DMS153 treated with DMSO at 0.1 percent for 48 hours (cell line): ENCODE data around the gene CYP4A11.
"Not testable (repeated sequence)": the region's sequence is repeated elsewhere in the genome, so short reads cannot be mapped to it uniquely, and the experiment has no call there.

ENCODE experiments used
- DNase-seq: peaks from one replicate; lab custom pipeline; 2025; ENCODE audit not compliant: unreplicated experiment; lab: John Stamatoyannopoulos, UW

The CYP4A11 gene

DNA sequence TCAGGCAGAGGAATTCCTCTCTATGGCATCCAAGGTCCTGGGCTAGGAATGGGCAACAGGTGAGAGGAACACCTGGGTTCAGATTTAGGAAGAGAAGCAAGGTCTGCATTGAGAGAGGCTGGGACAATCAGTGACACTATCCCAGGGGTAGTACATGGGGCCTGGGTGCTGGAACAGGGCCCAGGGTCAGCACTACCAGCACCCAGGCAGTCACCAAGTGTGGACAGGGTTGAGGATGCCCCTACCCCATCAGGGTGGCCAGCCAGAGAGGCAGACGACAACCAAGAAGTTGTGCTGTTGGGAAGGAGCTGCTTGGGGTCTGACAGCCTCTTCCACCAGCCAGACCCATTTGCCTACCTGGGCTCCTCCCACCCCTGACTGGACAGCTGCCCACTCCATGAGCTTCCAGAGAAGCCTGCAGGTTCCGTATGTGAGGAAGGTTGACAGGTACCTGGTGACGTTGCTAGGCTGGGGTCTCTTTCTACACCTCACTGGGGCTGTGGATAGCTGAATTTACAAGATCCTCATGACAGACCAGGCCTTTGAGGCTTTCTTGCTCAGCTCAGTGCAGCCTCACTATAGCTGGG, 13.9 kb downstream of the CYP4A11 start:
- DNase-seq, result no peak

- DNase-seq, result no peak
Observed at GRCh38 chr1:46910790-46911189, 30.5 kb downstream of the CYP4A11 start.

DNA sequence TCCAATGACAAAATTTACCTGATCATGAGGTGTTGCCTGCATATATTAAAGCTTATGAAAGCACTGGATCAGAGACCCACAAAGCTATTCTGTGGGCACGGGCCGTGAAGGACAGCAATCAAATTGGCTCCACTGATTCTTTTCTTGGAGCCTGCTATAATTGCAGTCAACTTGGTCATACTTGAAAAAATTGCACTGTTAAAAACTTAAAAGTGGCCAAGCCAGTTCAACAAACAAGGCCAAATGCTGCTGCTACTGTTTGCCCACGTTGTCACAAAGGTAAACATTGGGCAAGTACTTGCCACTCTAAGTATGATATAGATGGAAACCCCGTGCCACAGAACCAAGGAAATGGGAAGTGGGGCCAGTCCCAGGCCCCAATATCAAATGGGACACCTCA, 37.8 kb downstream of the CYP4A11 start:
- no peak for DNase-seq

DNA sequence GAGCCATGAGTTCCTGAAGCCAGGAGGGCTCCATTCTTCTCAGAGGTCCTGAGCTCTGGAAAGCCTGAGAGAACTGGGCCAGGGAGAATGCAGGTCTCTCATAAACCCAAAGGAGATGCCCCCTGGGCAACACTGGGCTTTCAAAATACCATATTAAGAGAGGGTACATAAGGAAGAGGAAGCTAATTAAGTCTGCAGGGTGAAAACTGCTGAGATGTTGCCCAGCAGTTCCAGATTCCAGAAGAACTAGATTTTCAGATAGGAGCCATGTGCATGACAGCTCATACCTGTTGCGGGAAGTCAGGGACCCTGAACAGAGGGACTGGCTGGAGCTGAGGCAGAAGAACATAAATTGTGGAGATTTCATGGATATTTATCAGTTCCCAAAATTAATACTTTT, 40.9 kb downstream of the CYP4A11 start:
- no peak for DNase-seq

GRCh38 chr1:46881656-46882055, 59.6 kb downstream of the CYP4A11 start:
- DNase-seq, result not testable (repeated sequence)
